Naive B cell (primary cell): Measurements from ENCODE around the gene XPNPEP3. TPM values are rescaled to one million over a fixed set of nuclear protein-coding genes. Genes with fewer than 3 reads are reported as not detected.
"Not testable (repeated sequence)": the region's sequence is repeated elsewhere in the genome, so short reads cannot be mapped to it uniquely, and the experiment has no call there.

Experiments used
- ATAC-seq, 2 donors: fragments of 150-1000 bp; cut with Tn5 transposase; 2 replicates each; pipeline ENCODE4 v1.10.0; 2021; ENCODE audit warnings: low read depth in 2 of 2, mild to moderate bottlenecking in 2 of 2, moderate library complexity in 2 of 2
- DNase-seq: peaks from one replicate; pipeline ENCODE4 v3.0.0; 2022
- H3K27ac Mint-ChIP-seq, 6 donors: one replicate each; pipeline ENCODE4 v1.8.0; 2020 to 2022; ENCODE audit warnings: mild to moderate bottlenecking in 6 of 6, mixed read lengths in 6 of 6, moderate library complexity in 5 of 6, inconsistent platforms in 2 of 6
- H3K27me3 Mint-ChIP-seq, 3 donors: one replicate each; pipeline ENCODE4 v1.8.0; 2021 to 2022; ENCODE audit warnings: mixed read lengths in 3 of 3, mild to moderate bottlenecking in 1 of 3
- H3K36me3 Mint-ChIP-seq, 2 donors: one replicate each; pipeline ENCODE4 v1.8.0; 2020 to 2022; ENCODE audit warnings: mixed read lengths in 2 of 2, inconsistent platforms in 1 of 2, mild to moderate bottlenecking in 1 of 2
- H3K4me1 Mint-ChIP-seq, 3 donors: one replicate each; pipeline ENCODE4 v1.8.0; 2020 to 2022; ENCODE audit warnings: mixed read lengths in 3 of 3, inconsistent platforms in 1 of 3, mild to moderate bottlenecking in 1 of 3, moderate library complexity in 1 of 3
- H3K4me3 Mint-ChIP-seq, 8 donors: one replicate each; pipeline ENCODE4 v1.8.0; 2020 to 2022; ENCODE audit warnings: mild to moderate bottlenecking in 8 of 8, mixed read lengths in 8 of 8, moderate library complexity in 8 of 8, inconsistent platforms in 2 of 8
- H3K9me3 Mint-ChIP-seq, 7 donors: one replicate each; pipeline ENCODE4 v1.8.0; 2020 to 2022; ENCODE audit warnings: mixed read lengths in 7 of 7, mild to moderate bottlenecking in 5 of 7, inconsistent platforms in 2 of 7, moderate library complexity in 1 of 7
- polyA plus RNA-seq, 6 donors: library from polyadenylated mRNA; unstranded; fragments of 300-500 nt; fragmentation: Illumina TruSeq; gene quantifications; one replicate each; pipeline ENCODE4 v1.2.3, GENCODE V29; 2021; ENCODE audit warnings: low read depth in 6 of 6

The XPNPEP3 gene
- 10 to 100 TPM in 2 of 6 donors, 1 to 10 TPM in 4; 2.5 to 14.9 (median 7.8) TPM for polyA plus RNA-seq

DNA sequence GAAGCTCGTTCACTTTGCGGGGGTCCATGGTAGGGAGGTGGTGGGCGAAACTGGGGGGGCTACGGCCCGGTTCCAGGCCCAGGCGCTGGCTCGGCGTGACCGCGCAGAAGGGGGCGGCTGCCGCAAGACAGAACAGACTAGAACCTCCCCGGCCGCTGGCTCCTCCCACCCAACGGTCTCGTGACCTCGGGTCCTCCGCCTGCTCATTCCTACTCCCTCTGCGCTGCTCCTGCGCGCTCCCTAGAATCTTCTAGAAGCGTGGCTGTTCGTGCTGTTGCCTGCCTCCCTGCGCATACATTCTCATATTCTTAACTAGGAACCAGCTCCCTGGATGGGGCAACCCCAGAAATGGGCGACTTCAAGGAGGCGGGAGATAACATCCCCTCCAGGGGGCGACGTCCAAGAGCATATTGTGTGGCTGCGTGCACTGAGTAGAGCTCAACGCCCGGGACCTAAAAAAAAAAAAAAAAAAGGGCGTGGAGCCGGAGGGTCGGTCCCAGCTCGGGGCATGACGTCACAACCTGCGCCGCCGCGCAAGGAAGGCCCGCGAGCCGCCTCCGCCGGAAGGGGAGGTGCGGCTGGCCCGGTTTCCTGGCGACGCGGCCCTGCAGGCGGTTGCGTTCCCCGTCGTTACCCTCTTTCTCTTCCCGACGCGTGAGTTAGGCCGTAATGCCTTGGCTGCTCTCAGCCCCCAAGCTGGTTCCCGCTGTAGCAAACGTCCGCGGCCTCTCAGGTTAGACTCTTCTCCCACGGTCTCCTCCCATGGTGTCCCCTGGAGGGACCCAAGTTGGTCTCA, at the start of gene XPNPEP3, which contains the start of gene ST13:
TSS of gene XPNPEP3 (plus strand) at position 636 of the 796 bp plus-strand sequence. CDS start at position 670, 34 bp downstream.
TSS of gene ST13 (minus strand) at position 127 of the 796 bp plus-strand sequence. CDS start at position 28, 99 bp downstream.
- Mint-ChIP-seq H3K27me3 (no peaks in the 10 kb centered on the region), H3K27ac (peak within 1 kb of the TSS; percentile 97 to 100 (median 100)), H3K9me3 (no peaks in the 10 kb centered on the region), H3K4me3 (peak within 1 kb of the TSS; percentile 86 to 100 (median 97)), H3K36me3 (peaks cover 0 to 8% of the 10 kb centered on the region in 2 donors), H3K4me1 (peaks cover 17 to 41% (median 20%) of the 10 kb centered on the region in 3 donors)
- ATAC-seq: peak; percentile 81 to 83
- DNase-seq: peak; percentile 97

DNA sequence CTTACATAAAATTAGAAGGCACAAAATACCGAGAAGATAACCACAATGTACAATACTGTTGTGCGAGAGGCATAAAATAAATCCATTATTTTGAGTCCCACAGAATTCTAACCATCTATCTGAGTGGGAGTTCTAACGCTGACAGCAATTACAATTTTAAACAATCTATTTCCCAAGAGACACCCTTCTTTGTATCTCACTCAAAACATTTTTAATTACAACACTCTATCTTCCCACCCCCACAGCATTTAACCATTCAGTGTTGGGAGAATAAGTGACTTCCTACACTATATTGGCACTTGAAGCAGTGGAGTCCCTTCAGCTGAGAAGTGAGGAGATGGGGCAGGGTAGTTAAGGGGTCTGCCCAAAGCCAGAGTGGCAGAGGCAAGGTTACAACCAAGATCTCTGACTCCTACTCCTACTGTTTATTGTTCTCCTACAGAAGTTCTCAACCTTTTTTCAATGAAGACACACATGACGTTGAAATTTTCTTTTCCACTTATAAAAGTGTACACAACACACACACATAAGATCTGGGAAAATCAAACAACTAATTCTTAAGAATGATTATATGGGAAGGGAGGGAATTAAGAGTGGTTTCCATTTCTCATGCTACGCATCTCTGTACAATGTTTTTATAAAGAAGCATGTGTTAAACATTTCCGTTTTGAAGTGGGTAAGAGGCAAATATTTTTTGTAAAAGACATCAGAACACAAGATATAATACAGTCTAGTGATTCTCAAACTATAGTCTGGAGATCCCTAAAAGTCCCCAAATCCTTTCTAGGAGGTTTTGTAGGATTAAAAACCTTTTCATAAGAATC, 48.7 kb upstream of the XPNPEP3 start:
- Mint-ChIP-seq H3K4me3 (no peak overlapping the region), H3K27ac (peak overlapping the region in 1 of 6 donors; percentile 51), H3K27me3 (no peaks in the 10 kb centered on the region), H3K36me3 (peaks cover 2 to 7% of the 10 kb centered on the region in 2 donors), H3K4me1 (peaks cover 11 to 41% (median 16%) of the 10 kb centered on the region in 3 donors), H3K9me3 (no peaks in the 10 kb centered on the region)
- no peak for ATAC-seq
- DNase-seq: no peak

DNA sequence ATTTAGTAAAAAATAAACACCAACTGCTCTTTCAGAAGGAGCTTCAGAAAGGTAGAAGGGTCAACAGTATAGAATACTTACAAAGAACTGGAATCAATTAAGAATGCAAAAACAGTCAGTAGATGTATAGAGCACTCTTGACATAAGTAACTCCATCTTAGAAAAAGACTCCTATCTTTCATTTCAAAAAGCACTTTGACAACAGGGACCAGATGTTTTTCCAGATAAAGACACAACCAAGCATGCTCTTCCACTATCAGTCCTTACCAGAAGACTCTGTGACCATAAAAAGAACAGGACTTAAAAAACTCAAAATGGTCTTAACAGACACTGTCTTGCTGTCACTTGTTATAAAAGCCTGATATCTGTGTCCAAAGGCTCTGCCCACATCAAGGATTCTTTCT, 43.0 kb upstream of the XPNPEP3 start:
- H3K4me1 Mint-ChIP-seq: peaks cover 29 to 55% (median 37%) of the 10 kb centered on the region in 3 donors
- no peak overlapping the region for H3K4me3 Mint-ChIP-seq

DNA sequence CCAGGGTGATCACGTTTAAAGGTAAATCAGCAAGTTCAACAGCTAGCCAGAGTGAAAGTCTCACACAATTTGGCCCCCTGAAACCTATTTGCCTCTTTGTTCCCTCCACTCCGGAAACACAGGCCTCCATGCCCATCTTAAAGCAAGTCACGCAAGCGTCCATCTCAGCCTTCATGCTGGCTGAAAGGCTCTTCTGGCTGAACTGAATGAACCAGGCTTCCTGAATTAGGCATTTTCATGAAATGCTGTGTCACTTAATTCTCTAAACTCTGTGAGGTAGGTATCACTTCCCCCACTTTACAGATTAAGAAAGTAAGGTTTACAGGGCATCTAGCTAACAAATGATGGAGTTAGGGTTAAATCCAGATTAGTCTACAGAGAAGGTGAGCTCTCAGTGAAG, 39.2 kb upstream of the XPNPEP3 start:
- peak overlapping the region in 5 of 6 donors; percentile 16 to 94 (median 40) for H3K27ac Mint-ChIP-seq
- DNase-seq: no peak
- H3K4me3 Mint-ChIP-seq: peak overlapping the region; percentile 81 to 98 (median 96)
- no peak for ATAC-seq
- H3K4me1 Mint-ChIP-seq: peaks cover 26 to 45% (median 33%) of the 10 kb centered on the region in 3 donors
- H3K36me3 Mint-ChIP-seq: no peaks in the 10 kb centered on the region
- H3K9me3 Mint-ChIP-seq: no peaks in the 10 kb centered on the region
- no peaks in the 10 kb centered on the region for H3K27me3 Mint-ChIP-seq

More for the DNA sequence above, 43.0 kb upstream of the XPNPEP3 start:
- DNase-seq (no peak), ATAC-seq (no peak)
- Mint-ChIP-seq H3K36me3 (no peaks in the 10 kb centered on the region), H3K27ac (peak overlapping the region in 2 of 6 donors; percentile 30 to 49), H3K27me3 (no peaks in the 10 kb centered on the region), H3K9me3 (no peaks in the 10 kb centered on the region)

DNA sequence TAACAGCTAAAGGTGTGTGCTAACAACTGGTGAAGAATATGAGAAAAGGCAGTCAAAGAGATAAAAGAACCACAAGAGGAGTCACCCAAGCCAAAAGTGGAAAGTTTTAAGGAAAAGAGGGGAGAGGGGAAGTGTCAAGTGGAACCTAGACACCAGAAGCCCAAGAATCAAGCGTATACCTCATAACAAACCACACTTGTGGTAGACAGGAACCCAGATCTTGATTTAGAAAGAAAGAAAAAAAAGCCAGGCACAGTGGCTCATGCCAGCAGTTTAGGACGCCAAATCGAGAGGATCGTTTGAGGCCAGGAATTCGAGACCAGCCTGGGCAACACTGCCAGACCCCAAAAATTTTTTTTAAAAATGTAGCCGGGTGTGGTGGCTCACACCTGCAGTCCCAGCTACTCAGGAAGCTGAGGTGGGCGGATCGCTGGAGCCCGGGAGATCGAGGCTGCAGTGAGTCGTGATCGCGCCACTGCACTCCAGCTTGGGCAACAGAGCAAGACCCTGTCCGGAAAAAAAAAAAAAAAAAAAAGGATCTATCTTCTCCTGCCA, 38.7 kb upstream of the XPNPEP3 start:
- no peaks in the 10 kb centered on the region for H3K9me3 Mint-ChIP-seq
- peaks cover 26 to 41% (median 33%) of the 10 kb centered on the region in 3 donors for H3K4me1 Mint-ChIP-seq
- H3K27ac Mint-ChIP-seq: peak overlapping the region; percentile 40 to 95 (median 94)
- peak overlapping the region; percentile 81 to 98 (median 96) for H3K4me3 Mint-ChIP-seq
- H3K27me3 Mint-ChIP-seq: no peaks in the 10 kb centered on the region
- ATAC-seq (no peak), DNase-seq (no peak)
- H3K36me3 Mint-ChIP-seq: no peaks in the 10 kb centered on the region

DNA sequence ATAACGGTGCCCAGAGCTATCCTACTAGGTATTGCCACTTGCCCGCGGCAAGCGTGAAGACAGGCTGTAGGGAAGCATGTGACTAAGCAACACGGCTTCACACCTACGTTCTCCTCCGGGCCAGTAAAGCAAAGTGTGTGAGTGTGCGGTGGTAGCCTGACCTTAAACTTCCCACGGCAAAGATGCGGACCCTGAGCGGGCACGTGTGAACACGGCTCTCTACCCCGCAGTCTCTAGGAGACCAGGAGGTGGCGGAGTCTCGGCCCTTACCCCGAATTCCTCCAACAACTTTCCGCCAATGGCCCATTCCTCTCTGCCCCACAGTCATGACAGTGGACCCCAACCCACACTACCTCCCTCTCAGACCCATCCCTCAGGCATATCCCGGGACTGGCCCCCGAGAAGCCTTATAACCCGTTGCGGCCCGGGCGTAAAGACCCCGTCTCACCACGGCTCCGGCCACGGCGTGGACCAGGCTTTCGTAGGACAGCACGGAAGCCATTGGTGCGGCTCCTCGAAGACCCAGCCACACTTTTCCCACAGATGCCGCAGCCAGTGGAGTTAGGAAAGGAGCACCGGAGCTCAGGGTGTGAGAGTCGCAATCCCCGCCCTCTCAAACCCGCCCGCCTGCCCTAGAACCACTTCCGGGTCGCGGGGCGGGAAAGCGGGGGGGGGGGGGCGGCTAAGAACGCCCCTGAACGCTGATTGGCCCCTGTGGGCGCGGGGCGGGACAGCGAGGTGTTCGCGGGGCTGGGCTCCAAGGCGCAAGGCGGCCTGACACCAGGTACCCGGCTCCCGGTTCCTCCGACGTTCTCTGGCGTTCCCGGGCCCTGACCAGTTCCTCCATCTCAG, 38.0 kb upstream of the XPNPEP3 start, which contains the start of gene SLC25A17:
TSS of gene SLC25A17 (minus strand) at position 600 of the 852 bp plus-strand sequence. CDS start at position 502, 98 bp downstream.
- peak; percentile 79 for DNase-seq
- Mint-ChIP-seq H3K9me3 (no peaks in the 10 kb centered on the region), H3K4me1 (peaks cover 25 to 36% (median 33%) of the 10 kb centered on the region in 3 donors)

DNA sequence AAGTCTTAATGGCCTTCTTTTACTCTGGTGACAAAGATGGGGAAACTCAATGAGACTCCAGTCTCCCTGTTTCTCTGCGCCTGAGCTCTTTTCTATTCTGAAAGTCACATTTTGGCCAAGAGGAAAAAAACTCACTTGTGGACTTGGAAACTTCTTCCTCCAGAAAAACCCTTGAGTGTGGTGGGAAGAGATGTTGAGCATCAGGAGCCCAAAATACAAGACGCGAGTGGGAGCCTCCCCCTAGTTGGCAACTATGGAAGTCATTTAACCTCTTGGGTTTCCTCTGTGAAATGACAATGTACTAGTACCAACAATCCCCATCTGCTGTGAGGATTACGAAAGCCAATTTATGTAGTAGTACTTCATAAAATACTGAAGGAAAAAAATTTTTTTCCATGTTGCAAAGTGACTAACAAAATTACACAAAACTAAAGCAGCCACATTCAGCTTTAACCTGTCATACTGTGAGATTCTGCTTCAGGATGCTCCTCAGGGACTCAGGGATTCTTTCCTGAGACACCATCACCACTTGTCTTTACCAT, 37.3 kb upstream of the XPNPEP3 start:
- H3K27ac Mint-ChIP-seq: peak overlapping the region in 4 of 6 donors; percentile 40 to 89 (median 64)
- no peak for ATAC-seq
- no peaks in the 10 kb centered on the region for H3K9me3 Mint-ChIP-seq
- peaks cover 21 to 33% (median 31%) of the 10 kb centered on the region in 3 donors for H3K4me1 Mint-ChIP-seq
- no peak for DNase-seq
- no peaks in the 10 kb centered on the region for H3K36me3 Mint-ChIP-seq
- H3K27me3 Mint-ChIP-seq: no peaks in the 10 kb centered on the region
- H3K4me3 Mint-ChIP-seq: peak overlapping the region; percentile 81 to 98 (median 96)

More for the DNA sequence above, 38.0 kb upstream of the XPNPEP3 start, which contains the start of gene SLC25A17:
- ATAC-seq: peak; percentile 92
- Mint-ChIP-seq H3K27me3 (no peaks in the 10 kb centered on the region), H3K27ac (peak within 1 kb of the TSS; percentile 40 to 95 (median 94)), H3K4me3 (peak within 1 kb of the TSS; percentile 81 to 98 (median 96)), H3K36me3 (no peaks in the 10 kb centered on the region)

DNA sequence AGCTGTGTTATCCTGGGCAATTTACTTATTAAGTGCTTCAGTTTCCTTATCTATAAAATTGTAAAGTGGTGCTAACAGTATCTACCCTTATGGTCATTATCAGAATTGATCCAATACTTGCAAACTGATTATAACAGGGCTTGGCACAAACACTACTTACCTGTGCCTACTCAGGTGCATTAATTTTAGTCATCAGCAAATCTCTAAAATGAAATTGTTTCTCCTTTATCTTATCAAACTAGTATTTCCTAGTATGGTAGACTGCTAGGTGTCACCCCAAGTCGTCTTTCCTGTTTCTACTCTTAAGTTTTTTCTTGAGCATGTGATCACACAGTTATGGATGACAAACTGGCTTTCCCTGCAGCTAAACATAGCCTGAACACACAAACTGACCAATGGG, 33.5 kb upstream of the XPNPEP3 start:
- H3K27me3 Mint-ChIP-seq: no peaks in the 10 kb centered on the region
- peaks cover 5 to 14% (median 11%) of the 10 kb centered on the region in 3 donors for H3K4me1 Mint-ChIP-seq
- no peaks in the 10 kb centered on the region for H3K9me3 Mint-ChIP-seq
- peaks cover 0 to 9% of the 10 kb centered on the region in 2 donors for H3K36me3 Mint-ChIP-seq
- H3K4me3 Mint-ChIP-seq: no peak overlapping the region
- H3K27ac Mint-ChIP-seq: no peak overlapping the region
- ATAC-seq (no peak), DNase-seq (no peak)

DNA sequence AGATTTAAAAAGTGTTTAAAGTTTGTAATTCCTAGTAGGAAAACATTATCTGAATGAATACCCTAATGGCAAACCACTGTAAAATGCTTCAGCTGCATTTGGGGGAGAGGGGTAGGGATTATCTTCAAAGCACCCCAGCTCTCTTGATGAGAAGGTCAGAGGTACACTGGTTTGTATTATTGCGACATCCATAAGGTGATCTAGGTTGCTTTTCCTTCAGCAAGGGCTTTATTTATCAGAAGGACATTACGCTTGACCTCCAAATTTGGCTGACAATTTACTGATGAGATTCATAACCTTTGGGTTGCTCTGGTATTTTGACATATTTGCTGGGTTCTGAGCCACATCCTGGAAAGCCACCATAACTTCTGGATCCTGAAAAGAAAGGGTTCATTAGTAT, 30.7 kb upstream of the XPNPEP3 start:
- H3K4me1 Mint-ChIP-seq, DNase-seq, H3K27me3 Mint-ChIP-seq, H3K4me3 Mint-ChIP-seq, ATAC-seq, H3K9me3 Mint-ChIP-seq: not testable (repeated sequence)
- Mint-ChIP-seq H3K27ac (peak overlapping the region in 1 of 6 donors; percentile 15), H3K36me3 (peaks cover 9 to 14% of the 10 kb centered on the region in 2 donors)

DNA sequence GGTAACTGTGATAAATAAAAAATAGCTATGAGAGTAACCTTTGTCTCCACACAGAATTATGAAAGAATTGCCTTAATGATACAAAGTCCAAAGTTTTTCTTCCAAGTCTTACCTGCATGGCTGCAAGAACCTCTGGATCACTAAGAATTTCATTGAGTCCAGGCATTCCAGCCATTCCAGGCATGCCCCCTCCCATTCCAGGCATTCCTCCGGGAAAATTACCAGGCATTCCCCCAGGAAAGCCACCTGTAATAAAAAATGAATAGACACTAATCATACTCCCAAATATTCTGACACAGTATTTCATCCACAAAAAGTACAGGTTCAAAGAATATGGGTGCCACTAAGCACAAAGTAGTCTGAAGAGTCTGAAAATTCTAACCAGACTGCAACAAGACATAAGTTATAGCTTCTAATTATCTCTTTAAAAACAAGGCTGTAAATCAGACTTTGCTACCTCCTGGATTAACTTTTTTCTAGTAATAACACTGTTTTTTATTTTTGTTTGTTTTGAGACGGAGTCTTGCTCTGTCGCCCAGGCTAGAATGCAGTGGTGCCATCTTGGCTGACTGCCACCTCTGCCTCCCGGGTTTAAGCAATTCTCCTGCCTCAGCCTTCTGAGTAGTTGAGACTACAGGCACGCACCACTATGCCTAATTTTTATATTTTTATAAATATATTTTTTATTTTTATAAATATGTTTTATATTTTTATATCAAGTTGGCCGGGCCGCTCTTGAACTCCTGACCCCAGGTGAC, 29.8 kb upstream of the XPNPEP3 start:
- no peak for DNase-seq
- no peaks in the 10 kb centered on the region for H3K27me3 Mint-ChIP-seq
- H3K4me1 Mint-ChIP-seq: no peaks in the 10 kb centered on the region
- no peaks in the 10 kb centered on the region for H3K9me3 Mint-ChIP-seq
- peak overlapping the region in 1 of 8 donors; percentile 10 for H3K4me3 Mint-ChIP-seq
- no peak for ATAC-seq
- H3K27ac Mint-ChIP-seq: peak overlapping the region in 1 of 6 donors; percentile 42
- H3K36me3 Mint-ChIP-seq: peaks cover 9 to 14% of the 10 kb centered on the region in 2 donors

DNA sequence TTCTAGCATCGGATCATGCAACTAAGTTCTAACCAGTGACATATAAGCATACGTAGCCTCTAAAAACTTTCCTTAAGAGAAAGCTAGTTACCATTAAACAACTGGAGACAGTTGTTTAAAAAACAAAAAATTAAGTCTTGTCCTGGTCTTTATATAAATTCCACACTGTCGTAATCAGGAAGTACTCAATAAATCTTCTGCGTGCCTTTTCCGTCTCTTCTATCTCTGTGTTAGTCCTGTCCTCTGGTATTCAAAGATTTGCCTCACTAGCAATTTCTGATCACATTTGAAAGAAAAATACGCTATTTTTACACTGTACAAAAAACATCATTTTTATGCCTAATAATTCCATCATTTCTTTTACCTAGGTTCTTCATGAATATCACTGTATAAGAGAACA, 27.8 kb upstream of the XPNPEP3 start:
- H3K4me3 Mint-ChIP-seq: no peak overlapping the region
- H3K9me3 Mint-ChIP-seq: no peaks in the 10 kb centered on the region
- ATAC-seq: no peak
- no peaks in the 10 kb centered on the region for H3K27me3 Mint-ChIP-seq
- peaks cover 13 to 14% of the 10 kb centered on the region in 2 donors for H3K36me3 Mint-ChIP-seq
- no peak for DNase-seq
- no peaks in the 10 kb centered on the region for H3K4me1 Mint-ChIP-seq
- peak overlapping the region in 2 of 6 donors; percentile 15 to 39 for H3K27ac Mint-ChIP-seq
